SHP77 (cell line): Measurements from ENCODE around the gene BNC2.

ENCODE experiments used
- DNase-seq, 2 experiments: peaks; one replicate each; lab custom pipeline; 2025; lab: John Stamatoyannopoulos, UW

Gene BNC2

GRCh38 chr9:16869882-16870595 is 431 bp downstream of the BNC2 start:
- DNase-seq: no peak

GRCh38 chr9:16869131-16869881 is 1.2 kb downstream of the BNC2 start:
- no peak for DNase-seq

GRCh38 chr9:16868701-16869100 is 1.8 kb downstream of the BNC2 start:
- DNase-seq: no peak

GRCh38 chr9:16867576-16868311 is 2.7 kb downstream of the BNC2 start:
- DNase-seq: no peak

- DNase-seq: no peak
Measured at GRCh38 chr9:16866587-16866986, 3.9 kb downstream of the BNC2 start.

- DNase-seq: no peak
Measured at GRCh38 chr9:16864649-16865434, 5.6 kb downstream of the BNC2 start.

- DNase-seq: no peak
Measured at GRCh38 chr9:16848179-16848578, 22.3 kb downstream of the BNC2 start.

- DNase-seq: no peak
Measured at GRCh38 chr9:16846986-16847385, 23.5 kb downstream of the BNC2 start.

GRCh38 chr9:16846367-16846766 is 24.1 kb downstream of the BNC2 start:
- no peak for DNase-seq

GRCh38 chr9:16834817-16835216 is 35.7 kb downstream of the BNC2 start:
- no peak for DNase-seq

- no peak for DNase-seq
Measured at GRCh38 chr9:16833296-16833835, 37.1 kb downstream of the BNC2 start.

- DNase-seq: no peak
Measured at GRCh38 chr9:16832101-16832500, 38.4 kb downstream of the BNC2 start.

- no peak for DNase-seq
Measured at GRCh38 chr9:16830806-16831205, 39.7 kb downstream of the BNC2 start.

- DNase-seq: no peak
Measured at GRCh38 chr9:16828340-16829281, 41.9 kb downstream of the BNC2 start.

- no peak for DNase-seq
Measured at GRCh38 chr9:16825971-16826625, 44.4 kb downstream of the BNC2 start.

GRCh38 chr9:16825331-16825725 is 45.1 kb downstream of the BNC2 start:
- no peak for DNase-seq

- no peak for DNase-seq
Measured at GRCh38 chr9:16824545-16825330, 45.7 kb downstream of the BNC2 start.

GRCh38 chr9:16823906-16824305 is 46.6 kb downstream of the BNC2 start:
- DNase-seq: no peak

GRCh38 chr9:16821344-16821743 is 49.1 kb downstream of the BNC2 start:
- no peak for DNase-seq
